Esophagus squamous epithelium (tissue), 4 donors: ENCODE results near the gene ZFAND3.

Source experiments
- POLR2A ChIP-seq, 4 donors: fragments of 450-650 bp; IDR thresholded peaks; one replicate each; pipeline ENCODE4 v1.6.1; 2017; ENCODE audit warnings: antibody characterized with exemption in 4 of 4, mild to moderate bottlenecking in 4 of 4, moderate library complexity in 3 of 4
- TF ChIP-seq, protein P1 (sequence below), 6 experiments: fragments of 450-650 bp in 4 of 6; fragments of 200-600 bp in 2 of 6; sonication (generic) in 2 of 6; IDR thresholded peaks; one replicate each; pipeline ENCODE4 v1.5.1; 2016 to 2019; ENCODE audit warnings: antibody characterized with exemption in 6 of 6, mild to moderate bottlenecking in 4 of 6, moderate library complexity in 4 of 6

DNA sequence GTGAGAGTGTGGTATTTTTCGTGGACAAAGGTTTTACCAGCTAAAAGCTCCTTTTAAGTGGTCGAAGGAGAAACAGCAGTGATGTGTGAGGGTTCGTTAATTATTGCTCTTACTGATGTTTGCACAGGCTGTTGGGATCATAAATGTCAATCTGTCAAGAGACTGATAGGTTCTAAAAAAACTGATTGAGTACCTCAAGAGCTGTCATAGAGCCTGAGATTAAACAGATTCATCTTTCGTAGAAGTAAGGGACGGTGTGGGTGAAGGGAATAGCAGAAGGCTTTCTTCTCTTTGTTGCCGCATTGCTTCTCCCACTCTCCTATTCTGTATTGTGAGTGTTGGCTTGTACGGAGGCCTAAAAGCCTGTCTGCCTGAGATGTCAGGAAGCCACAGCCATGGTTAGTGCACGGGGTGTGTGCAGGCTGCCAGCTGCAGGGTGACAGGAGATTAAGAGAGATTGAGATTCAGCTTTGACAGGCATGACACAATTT, 291.0 kb downstream of the ZFAND3 start:
- TF ChIP-seq, protein P1, sequence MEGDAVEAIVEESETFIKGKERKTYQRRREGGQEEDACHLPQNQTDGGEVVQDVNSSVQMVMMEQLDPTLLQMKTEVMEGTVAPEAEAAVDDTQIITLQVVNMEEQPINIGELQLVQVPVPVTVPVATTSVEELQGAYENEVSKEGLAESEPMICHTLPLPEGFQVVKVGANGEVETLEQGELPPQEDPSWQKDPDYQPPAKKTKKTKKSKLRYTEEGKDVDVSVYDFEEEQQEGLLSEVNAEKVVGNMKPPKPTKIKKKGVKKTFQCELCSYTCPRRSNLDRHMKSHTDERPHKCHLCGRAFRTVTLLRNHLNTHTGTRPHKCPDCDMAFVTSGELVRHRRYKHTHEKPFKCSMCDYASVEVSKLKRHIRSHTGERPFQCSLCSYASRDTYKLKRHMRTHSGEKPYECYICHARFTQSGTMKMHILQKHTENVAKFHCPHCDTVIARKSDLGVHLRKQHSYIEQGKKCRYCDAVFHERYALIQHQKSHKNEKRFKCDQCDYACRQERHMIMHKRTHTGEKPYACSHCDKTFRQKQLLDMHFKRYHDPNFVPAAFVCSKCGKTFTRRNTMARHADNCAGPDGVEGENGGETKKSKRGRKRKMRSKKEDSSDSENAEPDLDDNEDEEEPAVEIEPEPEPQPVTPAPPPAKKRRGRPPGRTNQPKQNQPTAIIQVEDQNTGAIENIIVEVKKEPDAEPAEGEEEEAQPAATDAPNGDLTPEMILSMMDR (IDR thresholded peaks at IDR 0.05): no peak
- TF ChIP-seq POLR2A (IDR thresholded peaks at IDR 0.05): no peak
